ENCODE results near the gene LRRC71. TPM values are rescaled to one million over a fixed set of nuclear protein-coding genes. Genes with fewer than 3 reads are reported as not detected.

LRRC71 gene
- total RNA-seq, 2 experiments from 2014 or later: not detected

DNA sequence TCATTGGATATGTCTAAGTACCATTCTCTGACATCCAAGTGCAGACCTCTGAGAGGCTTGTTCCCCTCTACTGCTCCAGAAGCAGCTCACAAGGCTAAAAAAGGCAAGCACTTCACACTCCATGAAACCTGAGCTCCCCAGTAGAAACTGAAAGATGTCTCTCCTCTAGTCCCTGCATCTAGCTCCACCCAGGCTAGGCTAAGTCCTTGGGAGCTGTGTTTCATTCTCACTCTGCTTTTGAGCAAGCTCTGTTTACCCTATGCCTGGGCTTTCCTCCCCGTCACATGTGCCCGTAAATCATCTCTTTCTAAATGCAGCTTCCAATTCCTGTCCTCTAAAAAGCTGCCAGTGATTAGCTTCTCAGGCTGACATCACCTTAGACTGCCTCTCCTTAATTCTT is 39.0 kb downstream of the LRRC71 start:
- Mint-ChIP-seq H3K4me1 (peaks cover 25% of the 10 kb centered on the region), H3K9me3 (no peaks in the 10 kb centered on the region)
- no peak for DNase-seq

DNA sequence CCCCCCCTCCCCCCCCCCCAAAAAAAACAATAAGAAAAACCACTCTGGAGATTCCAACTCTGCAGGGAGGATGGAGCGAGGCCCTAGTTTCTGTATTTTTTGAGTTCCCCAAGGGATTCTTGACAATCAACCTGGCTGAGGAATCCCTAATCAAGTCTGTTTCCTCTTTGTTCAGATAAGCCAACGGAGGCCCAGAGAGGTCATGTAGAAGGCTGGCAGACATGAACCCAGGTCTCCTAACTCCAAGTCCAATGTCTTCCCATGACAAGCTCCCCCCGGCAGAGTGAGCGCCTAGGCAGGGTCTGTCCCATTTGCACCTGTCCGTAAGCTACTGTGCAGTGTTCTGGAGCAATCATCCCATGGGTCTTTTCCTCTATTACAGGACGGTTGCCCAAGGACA is 39.5 kb downstream of the LRRC71 start:
- no peaks in the 10 kb centered on the region for H3K27me3 Mint-ChIP-seq
- peaks cover 22% of the 10 kb centered on the region for H3K4me1 Mint-ChIP-seq
- no peak overlapping the region for H3K27ac Mint-ChIP-seq
- no peaks in the 10 kb centered on the region for H3K36me3 Mint-ChIP-seq
- no peak for DNase-seq
- H3K4me3 Mint-ChIP-seq: no peak overlapping the region
- H3K9me3 Mint-ChIP-seq: no peaks in the 10 kb centered on the region

More for the DNA sequence above, 39.0 kb downstream of the LRRC71 start:
- Mint-ChIP-seq H3K27me3 (no peaks in the 10 kb centered on the region), H3K4me3 (no peak overlapping the region), H3K27ac (no peak overlapping the region), H3K36me3 (no peaks in the 10 kb centered on the region)

DNA sequence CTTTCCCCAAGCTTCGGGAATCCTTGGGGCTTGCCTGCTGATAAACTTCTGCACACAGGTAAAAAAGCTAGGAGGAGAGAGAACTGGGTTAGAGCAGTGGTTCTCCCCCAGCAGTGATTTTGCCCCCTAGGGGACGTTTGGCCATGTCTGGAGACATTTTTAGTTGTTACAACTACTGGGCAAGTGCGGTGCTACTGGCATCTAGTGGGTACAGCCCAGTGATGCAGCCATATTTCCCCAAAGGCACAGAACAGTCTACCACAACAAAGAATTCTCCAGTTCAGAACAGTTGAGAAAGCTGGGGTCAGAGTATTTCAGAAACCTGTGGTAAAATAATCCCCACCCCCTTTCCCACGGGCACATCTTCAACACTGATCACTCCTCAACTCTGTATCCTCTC is 41.3 kb downstream of the LRRC71 start:
- Mint-ChIP-seq H3K36me3 (no peaks in the 10 kb centered on the region), H3K27me3 (no peaks in the 10 kb centered on the region), H3K4me1 (peaks cover 22% of the 10 kb centered on the region), H3K27ac (no peak overlapping the region), H3K9me3 (no peaks in the 10 kb centered on the region), H3K4me3 (no peak overlapping the region)
- DNase-seq: peak; percentile 36

- H3K9me3 Mint-ChIP-seq: no peaks in the 10 kb centered on the region
- no peaks in the 10 kb centered on the region for H3K36me3 Mint-ChIP-seq
- peak; percentile 15 for DNase-seq
- peak overlapping the region; percentile 71 for H3K4me3 Mint-ChIP-seq
- H3K27me3 Mint-ChIP-seq: no peaks in the 10 kb centered on the region
- H3K27ac Mint-ChIP-seq: peak overlapping the region; percentile 65
- peaks cover 22% of the 10 kb centered on the region for H3K4me1 Mint-ChIP-seq
These were observed 43.2 kb downstream of the LRRC71 start for GRCh38 chr1:156963621-156964020.

DNA sequence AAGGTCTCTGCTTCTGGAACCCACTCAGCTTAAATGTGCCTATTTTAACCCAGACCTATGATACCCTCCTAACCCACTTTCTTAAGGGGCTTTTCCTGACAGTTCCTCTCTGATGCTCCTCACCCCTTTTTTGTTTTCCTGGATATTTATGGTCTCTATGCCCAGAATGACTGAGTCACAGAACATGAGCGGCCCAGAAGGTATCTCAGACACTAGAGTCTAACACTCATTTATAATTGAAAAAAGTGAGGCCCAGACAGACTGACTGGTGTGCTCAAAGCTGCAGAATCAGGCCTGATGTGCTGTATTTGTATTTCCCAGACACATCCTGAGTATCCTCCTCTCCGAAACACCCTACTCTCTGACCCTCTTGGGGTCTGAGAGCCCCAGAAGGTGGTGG is 44.0 kb downstream of the LRRC71 start:
- peaks cover 22% of the 10 kb centered on the region for H3K4me1 Mint-ChIP-seq
- no peak overlapping the region for H3K4me3 Mint-ChIP-seq
- H3K27ac Mint-ChIP-seq: no peak overlapping the region
- H3K9me3 Mint-ChIP-seq: no peaks in the 10 kb centered on the region
- no peaks in the 10 kb centered on the region for H3K36me3 Mint-ChIP-seq
- no peak for DNase-seq
- H3K27me3 Mint-ChIP-seq: no peaks in the 10 kb centered on the region

DNA sequence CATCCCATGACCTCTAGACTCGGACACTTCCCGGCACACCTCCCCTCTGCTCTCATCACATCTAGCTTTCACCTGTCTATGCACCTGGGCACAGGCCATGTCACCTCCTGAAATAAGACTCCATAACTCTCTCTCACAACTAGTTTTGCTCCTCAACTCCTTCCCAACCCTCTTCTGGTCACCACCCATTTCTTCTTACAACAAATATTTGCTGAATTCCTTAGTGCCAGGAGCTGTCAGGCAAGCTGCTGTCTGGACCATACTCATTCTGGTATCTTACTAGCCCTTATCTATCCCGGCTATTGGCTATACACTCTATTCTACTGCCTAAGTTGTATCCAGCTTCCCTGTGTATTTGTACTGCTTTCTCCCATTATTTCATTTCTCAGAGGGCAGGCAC is 49.1 kb downstream of the LRRC71 start:
- no peak overlapping the region for H3K27ac Mint-ChIP-seq
- H3K9me3 Mint-ChIP-seq: no peaks in the 10 kb centered on the region
- no peak for DNase-seq
- no peak overlapping the region for H3K4me3 Mint-ChIP-seq
- no peaks in the 10 kb centered on the region for H3K4me1 Mint-ChIP-seq
- no peaks in the 10 kb centered on the region for H3K36me3 Mint-ChIP-seq
- H3K27me3 Mint-ChIP-seq: no peaks in the 10 kb centered on the region

- Mint-ChIP-seq H3K4me1 (no peaks in the 10 kb centered on the region), H3K27me3 (no peaks in the 10 kb centered on the region), H3K36me3 (no peaks in the 10 kb centered on the region), H3K27ac (no peak overlapping the region), H3K4me3 (no peak overlapping the region), H3K9me3 (no peaks in the 10 kb centered on the region)
- DNase-seq: no peak
These were observed 49.6 kb downstream of the LRRC71 start for GRCh38 chr1:156970017-156970416.

DNA sequence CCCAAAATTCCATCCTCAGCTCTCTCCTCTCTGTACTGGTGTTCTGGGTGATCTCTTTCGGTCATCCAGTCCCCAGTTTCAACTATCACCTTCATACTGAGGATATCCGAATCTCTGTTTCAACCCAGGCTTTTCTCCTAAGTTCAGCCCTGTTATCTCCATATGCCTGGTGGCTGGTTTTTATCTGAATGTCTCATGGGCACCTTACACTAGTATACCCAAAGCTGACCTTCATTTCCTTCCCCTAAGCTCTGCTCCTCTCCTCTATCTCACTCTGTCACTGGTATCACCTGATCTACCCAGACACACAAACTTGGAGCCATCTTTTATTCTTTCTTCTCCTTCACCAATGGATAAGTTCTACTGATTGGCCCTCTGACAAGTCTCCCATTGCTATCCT is 53.0 kb downstream of the LRRC71 start:
- Mint-ChIP-seq H3K9me3 (no peaks in the 10 kb centered on the region), H3K4me1 (no peaks in the 10 kb centered on the region), H3K27me3 (peaks cover 12% of the 10 kb centered on the region), H3K36me3 (no peaks in the 10 kb centered on the region), H3K27ac (no peak overlapping the region), H3K4me3 (no peak overlapping the region)
- no peak for DNase-seq

GRCh38 chr1:156975084-156975483 is 54.7 kb downstream of the LRRC71 start:
- Mint-ChIP-seq H3K36me3 (no peaks in the 10 kb centered on the region), H3K4me3 (no peak overlapping the region), H3K27ac (no peak overlapping the region), H3K4me1 (no peaks in the 10 kb centered on the region), H3K27me3 (peaks cover 15% of the 10 kb centered on the region), H3K9me3 (no peaks in the 10 kb centered on the region)
- DNase-seq: no peak

DNA sequence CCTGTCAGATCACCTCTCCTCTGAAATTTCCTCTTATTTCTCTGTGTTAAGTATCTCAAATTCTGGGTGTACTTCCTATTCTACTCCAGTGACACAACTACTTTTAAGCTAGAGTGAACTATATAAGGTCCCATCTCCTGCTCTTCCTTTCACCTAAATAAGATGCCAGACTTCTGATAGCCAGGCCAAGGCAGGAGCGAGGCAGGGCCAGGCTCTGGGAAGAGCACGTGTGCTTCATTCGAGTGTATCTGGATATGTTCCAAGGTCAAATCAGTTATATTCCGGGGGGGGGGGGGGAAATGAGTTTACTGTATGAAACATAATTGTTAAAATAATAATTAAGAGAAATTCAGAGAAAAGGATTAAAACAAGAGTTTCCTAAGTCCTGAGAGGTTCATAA is 60.1 kb downstream of the LRRC71 start:
- Mint-ChIP-seq H3K4me1 (no peaks in the 10 kb centered on the region), H3K27ac (no peak overlapping the region), H3K9me3 (no peaks in the 10 kb centered on the region), H3K36me3 (no peaks in the 10 kb centered on the region), H3K27me3 (peaks cover 15% of the 10 kb centered on the region), H3K4me3 (no peak overlapping the region)
- no peak for DNase-seq

Other genes with a start within 250 kb of the LRRC71 start
- gene NES, start 243.2 kb upstream of the LRRC71 start, total RNA-seq: under 1 TPM in 1 of 2 experiments, not detected in 1; 0.04 TPM
- gene CRABP2, start 215.0 kb upstream of the LRRC71 start, total RNA-seq: 1 to 10 TPM; 1.2 to 1.6 TPM
- 10 to 100 TPM; 24.4 to 24.9 TPM for gene METTL25B, start 192.2 kb upstream of the LRRC71 start, total RNA-seq
- 10 to 100 TPM; 74.9 to 77.4 TPM for gene ISG20L2, start 191.9 kb upstream of the LRRC71 start, total RNA-seq
- 10 to 100 TPM; 85.1 to 94.6 TPM for gene MRPL24, start 179.5 kb upstream of the LRRC71 start, total RNA-seq
- 100 to 1,000 TPM; 271 to 274 TPM for gene HDGF, start 169.0 kb upstream of the LRRC71 start, total RNA-seq
- gene PRCC, start 153.1 kb upstream of the LRRC71 start, total RNA-seq: 10 to 100 TPM; 91.8 to 96.0 TPM
- gene SH2D2A, start 103.8 kb upstream of the LRRC71 start, total RNA-seq: 100 to 1,000 TPM; 186 TPM
- under 1 TPM; 0.12 to 0.20 TPM for gene INSRR, start 61.5 kb upstream of the LRRC71 start, total RNA-seq
- gene NTRK1, start 59.8 kb upstream of the LRRC71 start, total RNA-seq: 1 to 10 TPM; 3.4 to 4.0 TPM
- not detected for gene PEAR1, start 26.9 kb upstream of the LRRC71 start, total RNA-seq
- gene ARHGEF11, start 125.1 kb downstream of the LRRC71 start, total RNA-seq: 1 to 10 TPM; 2.8 to 3.3 TPM
- gene ETV3L, start 179.2 kb downstream of the LRRC71 start, total RNA-seq: not detected
- 10 to 100 TPM; 23.1 to 23.5 TPM for gene ETV3, start 217.8 kb downstream of the LRRC71 start, total RNA-seq